Frontal cortex (tissue), 4 donors: Measurements from ENCODE around the gene ADK. TPM values are rescaled to one million over a fixed set of nuclear protein-coding genes. Genes with fewer than 3 reads are reported as not detected.

Experiments used
- DNase-seq, 2 donors: peaks; one replicate each; pipeline ENCODE4 v3.0.0; 2012; ENCODE audit warnings: low spot score in 2 of 2
- FAIRE-seq: peaks from 2 replicates; lab custom pipeline; 2012; peaks lifted over from hg19 to GRCh38; lab: Jason Lieb, UNC
- small RNA-seq: library from RNA; depleted of rRNA; stranded (forward); fragments of <200 nt; gene quantifications from one replicate; pipeline ENCODE3, GENCODE V24; 2014
- total RNA-seq: library from RNA; depleted of rRNA; stranded (reverse); fragments of >200 nt; gene quantifications from one replicate; pipeline ENCODE4 v1.2.3, GENCODE V29; 2014
- donor health status: control.
- donor health status: control.
- donor health status: control.

The ADK gene
- total RNA-seq, 1 donor from 2014 or later: 25.3 TPM

- DNase-seq: no peak
- no peak for FAIRE-seq
Measured at GRCh38 chr10:74738052-74738451, 587.0 kb downstream of the ADK start.

- DNase-seq (no peak), FAIRE-seq (no peak)
Measured at GRCh38 chr10:74738542-74738941, 587.5 kb downstream of the ADK start.

DNA sequence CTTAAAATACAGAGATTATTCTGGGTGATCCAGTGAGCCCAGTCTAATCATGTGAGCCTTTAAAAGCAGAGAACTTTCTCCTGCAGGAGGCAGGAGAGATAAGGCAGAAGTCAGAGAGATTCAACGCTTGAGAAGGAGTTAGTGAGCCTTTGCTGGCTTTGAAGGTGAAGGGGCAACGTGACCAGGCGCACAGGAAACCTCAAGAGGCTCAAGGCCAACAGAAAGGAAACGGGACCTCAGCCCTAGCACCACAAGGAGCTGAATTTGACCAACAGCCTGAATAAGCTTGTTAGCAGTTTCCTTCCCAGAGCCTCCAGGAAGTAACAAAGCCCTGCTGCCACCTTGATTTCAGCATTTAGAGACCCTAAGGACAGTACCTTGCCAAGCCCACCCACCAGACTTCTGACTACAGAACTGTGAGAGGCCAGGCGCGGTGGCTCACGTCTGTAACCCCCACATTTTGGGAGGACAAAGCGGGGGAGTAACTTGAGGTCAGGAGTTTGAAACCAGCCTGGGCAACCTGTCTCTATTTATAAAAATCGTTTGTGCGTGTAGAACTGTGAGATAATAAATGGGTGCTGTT, 588.1 kb downstream of the ADK start:
- DNase-seq: no peak
- FAIRE-seq: no peak

DNA sequence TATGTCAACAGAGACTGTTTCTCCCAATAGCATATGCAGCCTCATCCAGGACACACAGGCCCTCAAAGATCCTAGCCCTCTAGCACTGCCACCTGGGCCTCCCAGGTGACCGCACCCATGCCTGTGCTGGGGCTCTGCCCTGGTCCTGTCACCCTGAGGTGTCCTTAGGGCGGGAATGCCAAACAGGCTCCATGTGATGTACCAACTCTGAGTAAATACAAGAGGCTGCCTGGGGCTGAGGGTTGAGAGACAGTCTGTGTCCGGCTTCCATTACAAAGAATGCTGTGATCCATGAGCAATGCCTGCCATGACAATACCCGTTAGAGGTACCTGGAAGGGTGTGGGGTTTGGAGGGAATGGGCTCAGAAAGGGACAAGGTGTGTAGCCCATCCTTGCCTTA, 592.4 kb downstream of the ADK start:
- no peak for DNase-seq
- no peak for FAIRE-seq

GRCh38 chr10:74745449-74745848, 594.4 kb downstream of the ADK start:
- FAIRE-seq: no peak
- DNase-seq: no peak

DNA sequence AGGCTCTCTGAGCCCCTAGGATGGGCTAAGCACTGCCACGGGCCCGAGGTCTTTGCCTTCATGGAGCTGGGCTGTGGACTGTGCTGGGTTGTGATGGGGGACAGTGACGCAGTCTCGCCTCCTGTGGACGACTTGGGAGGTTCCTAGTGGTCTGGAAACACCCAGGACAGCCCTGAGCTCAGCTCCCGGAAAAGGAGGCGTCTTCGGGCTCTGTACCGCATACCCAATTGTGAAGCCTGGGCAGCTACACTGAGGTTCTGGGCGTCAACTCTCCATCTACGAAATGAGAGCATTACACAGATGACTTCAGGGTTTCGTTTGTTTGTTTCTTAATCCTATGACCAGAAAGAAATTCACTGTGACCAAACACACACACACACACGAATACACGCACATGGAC, 595.8 kb downstream of the ADK start:
- FAIRE-seq (no peak), DNase-seq (no peak)

GRCh38 chr10:74748468-74749031, 597.5 kb downstream of the ADK start:
- DNase-seq (no peak), FAIRE-seq (no peak)

DNA sequence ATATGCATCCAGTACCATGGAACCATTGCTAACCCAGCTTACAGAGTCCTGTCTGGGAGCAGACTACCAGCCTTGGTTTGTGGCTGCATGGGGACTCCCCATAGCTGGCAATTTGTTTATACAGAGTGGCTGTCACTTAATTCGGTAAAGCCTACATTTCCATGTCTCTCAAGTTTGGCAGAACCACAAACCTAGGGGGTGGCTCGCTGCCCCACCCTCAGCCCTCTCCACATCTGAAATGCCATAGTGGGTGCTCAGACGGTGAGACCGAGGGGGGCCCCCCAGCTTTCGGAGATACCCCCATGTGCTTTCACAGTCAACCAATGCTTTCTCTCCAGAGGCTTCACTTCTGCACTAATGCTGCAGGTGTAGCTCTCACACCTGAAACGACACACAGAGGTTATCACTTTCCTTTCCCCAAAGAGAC, 599.8 kb downstream of the ADK start:
- FAIRE-seq: no peak
- DNase-seq: no peak

DNA sequence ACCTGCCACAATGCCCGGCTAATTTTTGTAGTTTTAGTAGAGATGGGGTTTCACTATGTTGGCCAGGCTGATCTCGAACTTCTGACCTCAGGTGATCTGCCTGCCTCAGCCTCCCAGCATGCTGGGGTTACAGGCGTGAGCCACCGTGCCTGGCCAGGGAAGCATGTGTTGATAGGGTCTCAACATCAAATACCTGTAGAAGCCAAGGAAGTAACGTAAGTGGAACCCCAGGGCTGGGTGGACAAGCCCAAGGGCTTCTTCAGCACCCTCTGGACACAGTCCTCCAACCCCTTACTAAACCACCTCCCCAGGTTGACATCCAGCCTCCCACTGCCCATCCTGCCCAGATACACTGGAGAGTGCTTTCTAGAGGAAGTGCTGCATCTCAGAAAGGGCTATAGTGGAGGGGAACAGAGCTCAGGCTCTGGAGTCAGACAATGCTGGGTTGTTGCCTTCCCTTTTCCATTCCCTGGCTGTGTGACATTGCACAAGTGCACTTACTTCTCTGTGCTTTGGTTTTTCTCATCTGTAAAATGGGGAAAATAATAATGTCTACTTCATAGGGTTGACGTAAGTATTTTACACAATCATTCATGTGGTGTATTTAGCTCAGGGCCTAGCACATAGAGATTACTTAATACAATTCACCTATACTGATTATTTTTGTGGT, 601.5 kb downstream of the ADK start:
- FAIRE-seq: no peak
- DNase-seq: no peak

DNA sequence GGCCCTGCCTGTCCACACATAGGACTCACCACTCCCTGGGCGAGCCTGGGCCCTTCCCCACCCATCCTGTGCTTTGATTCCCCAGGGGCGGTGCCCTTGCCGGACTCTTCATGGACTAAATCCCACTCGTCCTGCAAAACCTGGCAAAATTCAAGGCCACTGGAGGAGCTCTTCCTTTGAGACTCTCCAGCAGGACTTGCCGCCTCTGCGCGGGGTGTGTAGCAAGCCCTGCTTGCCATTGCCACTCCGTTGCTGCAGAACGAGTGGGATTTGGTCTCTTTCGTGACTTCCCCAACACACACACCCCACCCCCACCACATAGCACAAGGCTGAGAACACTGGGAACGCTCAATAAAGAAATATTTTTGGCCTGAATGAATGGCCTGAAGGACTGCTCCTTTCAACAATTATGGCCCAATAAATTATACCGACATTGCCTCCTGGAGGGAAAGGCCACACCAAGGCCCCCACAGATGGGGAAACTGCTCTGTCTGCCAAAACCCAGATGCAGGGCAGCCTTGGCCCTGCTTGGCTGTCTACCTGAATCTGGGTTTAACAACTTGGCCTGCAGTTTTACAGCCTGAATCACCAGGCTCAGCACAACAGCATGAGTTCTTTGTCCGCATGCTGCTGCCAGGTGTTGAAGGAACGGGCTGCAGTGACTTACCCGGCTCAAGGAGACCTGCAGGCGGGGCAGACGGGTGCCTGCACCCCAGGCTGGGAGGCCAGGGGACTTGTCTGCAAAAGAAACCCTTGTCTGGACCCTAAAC, 602.6 kb downstream of the ADK start:
- FAIRE-seq: no peak
- DNase-seq: no peak

GRCh38 chr10:74754381-74754821, 603.4 kb downstream of the ADK start:
- FAIRE-seq (no peak), DNase-seq (no peak)

- no peak for FAIRE-seq
- no peak for DNase-seq
Measured at GRCh38 chr10:74755273-74755672, 604.3 kb downstream of the ADK start.

Small RNA genes lying within 50 kb of the gene (small RNA-seq; reads per million reads assigned to genes)
- not detected for gene RF00019
- not detected for gene TIMM9P1

Other genes with a start within 250 kb of the ADK start
- gene PLAU, start 240.1 kb upstream of the ADK start, total RNA-seq: 0.82 TPM
- gene VCL, start 153.1 kb upstream of the ADK start, total RNA-seq: 11.4 TPM
- 31.0 TPM for gene AP3M1, start 393 bp upstream of the ADK start, total RNA-seq